ELR (cell line): ENCODE results near the gene ANXA3.
A peak's percentile ranks its signal among the peaks of the same experiment; 100 is the strongest.
"Not testable (repeated sequence)": the region's sequence is repeated elsewhere in the genome, so short reads cannot be mapped to it uniquely, and the experiment has no call there.

Experiments
- DNase-seq: peaks from one replicate; pipeline ENCODE4 v3.0.0-alpha.2; 2015; ENCODE audit warnings: low read depth

Gene ANXA3

GRCh38 chr4:78571804-78572203 is 20.2 kb downstream of the ANXA3 start:
- DNase-seq: no peak

DNA sequence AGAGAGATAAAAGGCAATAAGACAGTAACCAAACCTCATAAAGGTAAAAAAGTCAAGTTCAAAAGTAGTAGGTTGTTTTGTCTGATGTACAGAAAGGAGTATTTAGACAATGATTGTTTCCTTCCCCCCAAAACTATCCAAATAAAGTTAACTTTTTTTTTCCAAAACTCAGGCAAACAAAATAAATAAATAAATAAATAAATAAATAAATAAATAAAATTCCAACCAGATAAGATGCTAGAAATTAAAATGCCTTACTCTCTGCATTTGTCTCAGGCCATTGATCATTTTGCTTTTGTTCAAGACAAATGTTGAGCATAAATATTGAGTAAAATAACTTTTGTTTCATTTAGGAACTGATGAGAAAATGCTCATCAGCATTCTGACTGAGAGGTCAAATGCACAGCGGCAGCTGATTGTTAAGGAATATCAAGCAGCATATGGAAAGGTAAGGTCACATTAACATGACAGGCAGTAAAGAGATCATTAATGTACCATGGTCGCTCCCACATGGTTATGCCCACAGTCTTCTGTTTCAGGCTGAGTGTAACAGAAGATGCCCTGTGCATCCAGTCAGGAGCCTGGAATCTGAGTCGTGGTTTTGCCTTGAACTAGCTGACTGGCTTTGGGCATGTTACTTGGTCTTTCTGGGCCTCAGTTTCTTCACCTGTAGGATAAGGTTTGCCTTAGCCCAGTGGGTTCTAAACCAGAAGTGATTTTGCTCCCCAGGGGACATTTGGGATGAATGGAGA is 27.3 kb downstream of the ANXA3 start:
- no peak for DNase-seq

- DNase-seq: no peak
Observed at GRCh38 chr4:78581618-78582017, 30.0 kb downstream of the ANXA3 start.

DNA sequence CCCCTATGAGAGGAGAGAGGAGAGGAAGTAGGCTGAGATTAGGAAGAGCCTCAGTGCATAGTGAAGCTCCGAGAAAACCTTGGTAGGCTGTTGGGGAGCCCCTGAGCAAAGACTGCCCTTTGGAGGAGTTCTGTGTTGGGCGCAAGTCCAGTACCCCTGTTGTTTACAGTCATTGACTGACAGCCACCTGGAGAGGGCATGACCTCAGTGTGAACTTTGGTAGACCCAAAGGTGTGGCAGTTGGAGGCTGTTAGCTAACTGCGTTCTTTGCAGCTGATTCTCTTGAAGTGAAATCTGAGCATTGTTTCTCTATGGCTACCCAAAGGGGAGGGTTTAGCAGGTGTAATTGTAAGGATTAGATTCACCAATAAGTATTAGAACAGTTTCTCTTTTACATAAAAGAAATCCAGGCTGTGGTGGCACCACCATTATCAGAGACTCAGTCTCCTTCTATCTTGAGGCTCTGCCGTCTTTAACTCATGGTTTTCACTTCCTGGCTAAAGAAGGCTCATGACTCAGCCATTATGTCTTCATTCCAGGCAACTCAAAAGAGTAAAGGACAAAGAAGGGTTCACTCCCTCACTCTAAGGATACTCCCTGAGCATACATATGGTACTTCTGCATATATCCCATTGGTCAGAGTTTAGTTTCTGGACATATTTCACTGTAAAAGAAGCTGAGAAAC is 33.4 kb downstream of the ANXA3 start:
- DNase-seq: peak; percentile 33

- DNase-seq: peak; percentile 67
Observed at GRCh38 chr4:78585633-78586032, 34.1 kb downstream of the ANXA3 start.

DNA sequence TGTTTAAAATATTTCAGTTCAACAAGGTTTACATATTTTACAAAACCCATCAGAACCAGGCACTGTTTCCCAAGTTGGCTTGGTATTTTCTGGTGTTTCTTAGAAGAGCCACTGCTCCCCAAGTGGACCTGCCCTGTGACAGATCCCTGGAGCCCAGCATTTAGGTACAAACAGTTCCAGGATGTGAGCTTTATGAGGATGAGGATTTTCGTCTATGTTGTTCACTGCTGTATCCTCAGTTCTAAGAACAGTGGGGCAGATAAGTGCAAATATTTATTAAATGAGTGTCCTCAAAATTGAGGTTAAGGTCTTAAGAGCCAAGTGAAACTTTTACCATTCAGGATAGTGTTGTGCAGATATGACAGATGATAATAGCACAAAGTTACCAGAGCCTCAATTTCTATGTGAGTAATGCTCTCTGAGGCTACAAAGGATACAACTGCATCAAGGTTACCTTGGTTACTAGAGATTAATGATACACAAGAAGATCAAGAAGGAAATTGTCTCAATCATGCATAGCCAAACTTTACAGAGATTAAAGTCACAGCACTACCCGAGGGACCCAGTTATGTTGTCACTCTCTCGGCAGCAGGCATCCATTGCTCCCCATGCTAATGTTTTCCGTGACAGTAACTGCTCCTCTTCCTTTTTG is 37.5 kb downstream of the ANXA3 start:
- no peak for DNase-seq

DNA sequence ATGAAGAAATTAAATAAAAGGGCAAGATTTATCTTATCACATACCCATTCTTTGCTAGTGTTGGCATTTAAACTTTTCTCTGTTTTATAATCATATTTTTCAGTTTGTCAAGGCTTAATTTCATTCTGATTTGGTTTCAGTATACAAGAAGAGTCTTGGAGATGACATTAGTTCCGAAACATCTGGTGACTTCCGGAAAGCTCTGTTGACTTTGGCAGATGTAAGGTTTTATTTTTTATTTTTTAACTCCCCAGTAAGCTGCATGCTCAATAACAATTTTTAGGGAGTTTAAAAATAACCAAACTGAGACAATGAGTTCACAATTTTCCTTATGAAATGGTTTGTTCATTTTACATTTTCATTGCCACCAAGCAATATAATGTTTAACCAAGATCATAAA is 39.8 kb downstream of the ANXA3 start:
- DNase-seq: no peak

- DNase-seq: peak; percentile 7
Observed at GRCh38 chr4:78592088-78592783, 40.7 kb downstream of the ANXA3 start.

DNA sequence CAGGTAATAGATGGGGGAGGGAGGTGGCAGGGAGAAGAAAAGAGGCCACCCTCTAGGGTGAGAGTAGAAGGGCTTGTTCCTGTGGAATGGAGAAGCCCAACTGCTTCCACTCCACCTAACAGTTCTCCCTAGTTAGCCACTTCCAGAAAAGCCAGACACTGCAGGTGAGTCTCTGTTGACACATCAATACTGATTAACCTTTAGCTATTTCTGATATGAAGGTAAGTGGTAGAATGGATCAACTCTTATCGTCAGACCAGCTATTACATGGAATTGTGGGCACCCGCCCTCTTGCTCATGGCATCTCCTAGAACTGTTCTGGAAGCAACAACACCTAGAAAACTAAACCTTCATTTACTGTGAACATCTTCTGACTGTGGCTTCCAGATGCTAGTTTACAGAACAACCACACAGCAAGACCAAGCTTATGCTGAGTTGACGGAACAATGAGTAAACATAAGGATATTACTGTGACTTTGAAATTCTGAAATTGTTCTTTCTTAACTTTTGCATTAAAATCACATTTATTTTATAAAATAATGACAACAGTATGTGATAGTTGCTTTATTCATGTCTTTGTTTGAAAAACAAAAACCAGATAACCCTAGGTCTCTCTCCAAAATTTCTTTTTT is 44.7 kb downstream of the ANXA3 start:
- DNase-seq: no peak

GRCh38 chr4:78598431-78598830 is 46.9 kb downstream of the ANXA3 start:
- DNase-seq: not testable (repeated sequence)

- no peak for DNase-seq
Observed at GRCh38 chr4:78599147-78599546, 47.6 kb downstream of the ANXA3 start.

- DNase-seq: no peak
Observed at GRCh38 chr4:78599931-78600375, 48.4 kb downstream of the ANXA3 start.

- no peak for DNase-seq
Observed at GRCh38 chr4:78601013-78601412, 49.4 kb downstream of the ANXA3 start.

- no peak for DNase-seq
Observed at GRCh38 chr4:78602334-78602733, 50.8 kb downstream of the ANXA3 start.

DNA sequence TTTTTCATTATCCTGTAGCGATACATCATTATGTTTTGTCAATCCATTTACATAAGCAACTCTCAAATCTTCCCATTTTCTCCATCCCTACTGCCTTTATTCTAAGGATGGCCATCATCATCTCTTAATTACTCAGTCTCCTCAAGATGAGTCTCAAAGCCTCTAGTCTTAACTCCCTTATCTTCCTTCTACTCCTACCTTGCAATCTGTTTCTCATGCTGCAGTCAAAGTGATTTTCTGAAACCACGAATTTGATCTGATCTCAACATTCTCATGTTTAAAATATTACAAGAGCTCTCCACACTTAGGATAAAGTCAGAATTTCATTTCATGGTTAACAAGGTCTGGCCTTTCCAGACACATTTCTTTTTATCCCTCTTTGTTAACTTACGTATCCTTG is 51.8 kb downstream of the ANXA3 start:
- no peak for DNase-seq

DNA sequence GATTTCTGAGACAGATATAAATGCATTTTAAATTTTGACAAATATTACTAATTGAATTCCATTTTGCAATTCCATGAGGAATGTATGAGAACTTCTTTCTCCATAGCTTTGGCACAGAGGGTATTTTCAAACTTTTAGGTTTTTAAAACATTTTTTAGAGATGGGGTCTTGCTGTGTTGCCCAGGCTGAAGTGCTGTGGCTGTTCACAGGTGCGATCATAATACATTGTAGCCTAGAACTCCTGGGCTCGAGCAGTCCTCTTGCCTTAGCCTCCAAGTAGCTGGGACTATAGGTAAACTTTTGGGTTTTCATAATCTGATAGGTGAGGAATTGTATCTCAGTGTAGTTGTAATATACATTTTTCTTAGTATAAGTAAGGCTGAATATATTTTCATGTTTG is 53.4 kb downstream of the ANXA3 start:
- no peak for DNase-seq

- no peak for DNase-seq
Observed at GRCh38 chr4:78606035-78606434, 54.5 kb downstream of the ANXA3 start.

- DNase-seq: no peak
Observed at GRCh38 chr4:78606530-78607095, 55.0 kb downstream of the ANXA3 start.

- DNase-seq: no peak
Observed at GRCh38 chr4:78608684-78609083, 57.1 kb downstream of the ANXA3 start.

- DNase-seq: no peak
Observed at GRCh38 chr4:78609580-78609979, 58.0 kb downstream of the ANXA3 start.

GRCh38 chr4:78610546-78611214 is 59.1 kb downstream of the ANXA3 start:
- DNase-seq: peak; percentile 52
